Measurements from ENCODE around the gene SIGLECL1. TPM values are rescaled to one million over a fixed set of nuclear protein-coding genes. Genes with fewer than 3 reads are reported as not detected.

Gene SIGLECL1
- total RNA-seq, 1 experiment from 2014 or later: not detected

DNA sequence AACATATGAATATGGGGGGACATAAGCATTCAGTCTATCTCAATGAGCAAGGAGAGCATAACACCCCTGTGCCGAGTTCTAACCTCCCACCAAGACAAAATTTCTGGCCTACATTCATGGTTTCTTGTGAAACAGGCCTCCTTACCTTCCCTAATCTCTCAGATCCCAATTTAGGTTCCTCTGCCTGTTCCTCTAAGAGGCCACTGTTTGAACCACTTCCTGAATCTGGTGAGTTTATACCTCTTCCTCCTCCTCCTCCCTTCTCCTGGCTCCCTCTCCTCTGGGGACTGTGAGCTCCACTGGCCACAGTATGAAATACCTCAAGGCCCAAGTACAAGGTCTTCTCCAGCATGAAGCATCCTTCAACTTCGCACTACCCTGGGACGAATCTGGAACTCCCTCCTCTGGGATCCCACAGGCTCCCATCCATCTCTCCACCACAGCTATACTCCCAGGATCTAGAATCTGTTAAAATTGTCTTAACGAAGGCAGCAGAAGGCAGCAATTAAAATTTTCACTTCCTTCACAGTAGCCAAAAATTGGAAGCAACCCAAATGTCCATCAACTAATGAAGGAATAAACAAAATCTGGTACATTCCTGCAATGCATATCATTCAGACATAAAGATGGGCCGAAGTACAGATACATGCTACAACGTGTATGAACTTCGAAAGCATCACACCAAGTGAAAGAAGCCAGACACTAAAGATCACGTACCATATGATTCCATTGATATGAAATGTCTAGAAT is 7.8 kb upstream of the SIGLECL1 start:
- no peak for DNase-seq
- H3K9me3 ChIP-seq: no peaks in the 10 kb centered on the region
- no peak overlapping the region for H3K4me3 ChIP-seq
- H3K36me3 ChIP-seq: no peaks in the 10 kb centered on the region
- H3K27me3 ChIP-seq: peaks cover 9% of the 10 kb centered on the region

- Histone ChIP-seq H3K9me3 (no peaks in the 10 kb centered on the region), H3K36me3 (no peaks in the 10 kb centered on the region), H3K4me3 (no peak overlapping the region), H3K27me3 (no peaks in the 10 kb centered on the region)
- no peak for DNase-seq
Measured at GRCh38 chr19:51246164-51246552, 4.7 kb upstream of the SIGLECL1 start.

- H3K9me3 ChIP-seq: no peaks in the 10 kb centered on the region
- no peaks in the 10 kb centered on the region for H3K27me3 ChIP-seq
- H3K4me3 ChIP-seq: no peak overlapping the region
- no peak for DNase-seq
- H3K36me3 ChIP-seq: no peaks in the 10 kb centered on the region
Measured at GRCh38 chr19:51247972-51248590, 2.8 kb upstream of the SIGLECL1 start.

GRCh38 chr19:51251468-51251820 is 564 bp downstream of the SIGLECL1 start:
- no peak overlapping the region for H3K4me3 ChIP-seq
- no peaks in the 10 kb centered on the region for H3K36me3 ChIP-seq
- no peaks in the 10 kb centered on the region for H3K9me3 ChIP-seq
- H3K27me3 ChIP-seq: peaks cover 4% of the 10 kb centered on the region
- no peak for DNase-seq

DNA sequence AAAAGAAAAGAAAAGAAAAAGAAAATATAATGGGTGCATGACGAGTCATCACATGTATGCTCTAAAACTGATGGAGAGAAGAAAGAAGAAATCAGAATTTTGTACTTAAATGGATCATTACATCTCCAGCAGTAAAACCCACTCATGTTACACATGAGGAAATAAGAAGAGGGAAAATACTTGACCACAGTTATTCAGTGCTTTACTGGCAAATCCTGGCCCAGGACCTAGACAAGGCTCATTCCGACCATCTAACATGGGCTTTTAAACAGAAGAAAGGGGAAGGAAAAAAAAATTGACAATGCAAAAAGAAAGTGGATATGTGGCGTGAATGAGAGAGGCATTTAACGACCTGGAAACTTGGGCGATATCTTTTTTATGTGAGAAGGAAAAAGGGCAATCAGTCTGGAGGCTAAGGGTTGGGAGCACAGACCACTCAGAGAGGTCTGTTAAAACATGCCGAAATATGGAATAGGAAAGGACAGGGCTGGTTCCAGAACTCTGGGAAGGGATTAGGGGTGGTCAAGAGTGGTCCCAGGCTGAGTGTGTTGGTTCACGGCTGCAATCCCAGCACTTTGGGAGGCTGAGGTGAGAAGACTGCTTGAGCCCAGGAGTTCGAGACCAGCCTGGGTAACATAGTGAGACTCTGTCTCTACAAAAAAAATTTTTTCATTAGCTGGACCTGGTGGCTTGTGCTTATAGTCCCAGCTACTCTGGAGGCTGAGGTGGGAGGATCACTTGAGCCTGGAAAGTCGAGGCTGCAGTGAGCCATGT is 1.6 kb downstream of the SIGLECL1 start:
- peaks cover 7% of the 10 kb centered on the region for H3K27me3 ChIP-seq
- DNase-seq: no peak
- H3K4me3 ChIP-seq: no peak overlapping the region
- H3K36me3 ChIP-seq: no peaks in the 10 kb centered on the region
- no peaks in the 10 kb centered on the region for H3K9me3 ChIP-seq

- H3K36me3 ChIP-seq: no peaks in the 10 kb centered on the region
- peaks cover 9% of the 10 kb centered on the region for H3K27me3 ChIP-seq
- no peak for DNase-seq
- no peak overlapping the region for H3K4me3 ChIP-seq
- no peaks in the 10 kb centered on the region for H3K9me3 ChIP-seq
Measured at GRCh38 chr19:51253088-51253806, 2.4 kb downstream of the SIGLECL1 start.

DNA sequence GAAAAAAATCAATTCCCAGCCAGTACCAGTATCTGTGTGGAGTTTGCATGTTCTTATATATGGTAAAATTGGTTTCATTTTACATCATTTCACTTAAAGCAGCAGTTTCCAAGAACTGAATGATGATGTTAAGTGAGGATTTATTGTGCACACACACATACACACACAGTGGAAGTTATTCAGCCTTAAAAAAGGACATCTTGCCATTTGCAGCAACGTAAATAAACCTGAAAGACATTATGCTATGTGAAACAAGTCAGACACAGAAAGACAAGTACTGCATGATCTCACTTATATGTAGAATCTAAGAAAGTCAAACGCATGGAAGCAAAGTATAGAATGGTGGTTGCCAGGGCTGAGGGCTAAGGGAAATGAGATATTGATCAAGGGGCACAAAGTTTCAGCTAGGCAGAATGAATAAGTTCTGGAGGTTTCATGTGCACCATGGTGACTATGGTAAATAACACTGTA is 5.3 kb downstream of the SIGLECL1 start:
- peaks cover 18% of the 10 kb centered on the region for H3K27me3 ChIP-seq
- no peaks in the 10 kb centered on the region; the same call in 1 of the 2 replicates for H3K9me3 ChIP-seq
- DNase-seq: no peak
- no peak overlapping the region for H3K4me3 ChIP-seq
- no peaks in the 10 kb centered on the region for H3K36me3 ChIP-seq

GRCh38 chr19:51257471-51257870 is 6.6 kb downstream of the SIGLECL1 start:
- peaks cover 24% of the 10 kb centered on the region for H3K27me3 ChIP-seq
- H3K36me3 ChIP-seq: no peaks in the 10 kb centered on the region
- peaks cover 5% of the 10 kb centered on the region for H3K9me3 ChIP-seq
- DNase-seq: no peak
- H3K4me3 ChIP-seq: no peak overlapping the region

- H3K4me3 ChIP-seq: no peak overlapping the region
- peaks cover 5% of the 10 kb centered on the region for H3K9me3 ChIP-seq
- DNase-seq: no peak
- H3K36me3 ChIP-seq: no peaks in the 10 kb centered on the region
- peaks cover 30% of the 10 kb centered on the region for H3K27me3 ChIP-seq
Measured at GRCh38 chr19:51258165-51259160, 7.6 kb downstream of the SIGLECL1 start.

DNA sequence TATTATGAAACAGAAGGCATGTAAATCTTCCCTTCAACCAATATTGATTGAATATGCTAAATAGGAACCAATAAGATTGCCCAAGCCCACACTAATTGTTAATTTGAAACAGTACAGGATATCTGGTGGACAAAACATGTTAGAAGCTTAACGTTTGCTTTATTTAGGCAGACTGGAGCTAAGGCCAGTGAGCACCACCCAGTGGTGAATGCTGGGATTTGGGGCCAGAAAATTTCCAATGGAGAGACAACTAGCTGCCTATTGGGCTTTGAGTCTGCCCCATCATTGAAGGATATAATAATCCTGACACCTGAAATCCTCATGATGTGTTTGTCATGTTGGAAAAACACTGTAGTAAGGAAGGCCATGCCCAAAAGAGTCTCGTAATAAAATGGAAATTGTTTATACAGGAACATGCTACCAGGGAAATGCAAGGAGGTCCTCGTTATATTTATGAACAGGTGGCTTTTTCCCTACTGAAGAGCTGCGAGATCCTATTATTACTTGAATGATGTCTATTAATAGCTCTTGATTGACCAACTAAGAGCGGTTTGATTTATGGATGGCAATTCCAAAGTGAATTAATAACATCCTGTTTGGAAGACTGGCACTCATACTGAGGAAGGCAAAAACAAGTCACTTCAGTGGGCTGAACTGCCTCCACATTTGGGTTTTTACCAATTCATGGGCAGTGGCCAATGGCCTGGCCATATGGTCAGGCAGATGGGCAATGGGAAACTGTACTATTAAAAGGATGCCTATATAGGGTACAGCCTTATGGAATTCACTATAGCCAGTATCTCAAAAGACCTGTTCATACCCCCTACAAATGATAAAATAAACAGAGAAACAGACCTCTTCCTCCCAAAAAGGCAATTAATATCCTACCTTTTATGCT is 8.7 kb downstream of the SIGLECL1 start:
- Histone ChIP-seq H3K27me3 (peaks cover 30% of the 10 kb centered on the region), H3K4me3 (no peak overlapping the region), H3K36me3 (no peaks in the 10 kb centered on the region), H3K9me3 (peaks cover 5% of the 10 kb centered on the region)
- peak; percentile 13 for DNase-seq

DNA sequence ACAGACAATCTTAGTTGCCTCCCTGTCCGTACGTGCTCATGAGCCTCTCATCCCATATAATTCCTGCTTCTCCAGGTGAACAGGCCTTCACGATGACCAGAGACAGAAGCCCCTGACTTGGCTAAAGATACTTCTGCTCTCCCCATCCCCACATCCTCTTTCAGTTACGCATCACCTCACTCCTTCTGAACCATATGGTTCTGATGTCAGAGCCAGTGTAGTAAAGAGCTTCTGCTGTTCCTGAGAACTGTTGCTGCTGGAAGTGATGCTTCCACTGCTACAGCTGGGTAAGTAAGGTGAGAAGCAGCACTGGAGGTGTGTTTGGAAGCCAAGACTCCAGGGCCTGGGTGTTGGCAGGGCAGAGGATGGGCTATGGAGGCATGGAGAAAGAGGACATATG is 12.9 kb downstream of the SIGLECL1 start:
- no peak overlapping the region for H3K4me3 ChIP-seq
- DNase-seq: no peak
- peaks cover 5% of the 10 kb centered on the region for H3K9me3 ChIP-seq
- H3K36me3 ChIP-seq: no peaks in the 10 kb centered on the region
- H3K27me3 ChIP-seq: peaks cover 21% of the 10 kb centered on the region

DNA sequence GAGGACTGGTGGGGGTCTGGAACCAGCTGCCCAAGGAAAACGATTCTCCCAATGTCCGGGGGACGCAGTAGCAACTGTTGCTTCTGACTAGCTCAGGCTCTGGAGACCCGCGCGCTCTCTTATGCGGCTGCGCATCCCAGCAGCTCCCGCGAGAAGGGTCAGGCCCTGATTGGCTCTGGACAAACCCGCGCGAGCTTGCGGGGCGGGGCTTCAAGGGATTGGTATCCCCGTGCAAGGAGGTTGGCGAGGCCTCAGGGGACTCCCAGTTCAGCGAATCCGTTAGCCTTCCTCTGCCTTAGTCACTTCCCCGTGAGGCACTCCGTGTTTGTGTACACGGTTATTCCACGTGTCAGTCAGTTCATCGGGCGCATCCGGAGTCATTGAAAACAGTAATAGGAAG is 20.2 kb downstream of the SIGLECL1 start:
- DNase-seq: no peak

DNA sequence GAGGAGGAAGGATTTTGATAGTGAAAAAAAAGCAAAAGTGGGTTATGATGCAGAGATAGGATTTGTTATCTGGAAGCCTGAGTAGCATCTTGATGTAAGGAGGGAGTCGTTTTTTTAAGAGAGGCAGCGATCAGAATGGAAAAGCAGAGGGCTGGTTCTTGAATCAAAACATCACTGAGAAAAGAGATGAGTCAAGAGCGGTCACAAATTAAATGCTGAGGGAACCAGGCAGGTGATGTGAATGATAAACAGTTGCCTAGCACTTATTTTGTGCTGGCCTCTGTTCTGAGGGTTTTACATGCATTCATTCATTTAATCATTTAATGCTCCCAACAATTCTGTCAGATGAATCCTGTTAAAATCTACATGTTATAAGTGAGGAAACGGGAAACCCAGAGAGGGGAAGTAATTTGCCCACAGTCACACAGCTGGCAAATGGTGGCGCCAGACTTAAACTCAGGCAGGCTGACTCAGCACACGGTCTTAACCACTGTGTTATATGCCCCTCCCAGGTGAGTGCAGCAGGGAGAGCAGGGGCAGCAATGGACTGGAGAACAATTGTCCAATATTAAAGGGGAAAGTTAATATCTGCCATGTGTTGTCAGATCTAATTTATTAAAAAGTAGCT is 21.4 kb downstream of the SIGLECL1 start:
- no peak overlapping the region for H3K4me3 ChIP-seq
- H3K27me3 ChIP-seq: no peaks in the 10 kb centered on the region
- H3K9me3 ChIP-seq: no peaks in the 10 kb centered on the region
- DNase-seq: peak; percentile 18
- H3K36me3 ChIP-seq: no peaks in the 10 kb centered on the region

More for the DNA sequence above, 20.2 kb downstream of the SIGLECL1 start:
- Histone ChIP-seq H3K4me3 (no peak overlapping the region), H3K36me3 (no peaks in the 10 kb centered on the region), H3K27me3 (no peaks in the 10 kb centered on the region), H3K9me3 (no peaks in the 10 kb centered on the region)

- DNase-seq: no peak
- H3K27me3 ChIP-seq: no peaks in the 10 kb centered on the region
- H3K36me3 ChIP-seq: no peaks in the 10 kb centered on the region
- H3K4me3 ChIP-seq: no peak overlapping the region
- H3K9me3 ChIP-seq: no peaks in the 10 kb centered on the region
Measured at GRCh38 chr19:51274049-51274770, 23.3 kb downstream of the SIGLECL1 start.
